HepG2 (cell line): ENCODE results near the gene ACSL5. TPM values are rescaled to one million over a fixed set of nuclear protein-coding genes. Genes with fewer than 3 reads are reported as not detected.

Experiments used
- EP300 ChIP-seq, 3 experiments: sonication (generic) in 1 of 3; formaldehyde crosslinking in 1 of 3; IDR thresholded peaks; 2 replicates each; pipeline versions ENCODE4 v1.5.1 to v1.6.1; 2011 to 2020; ENCODE audit warnings: low read depth in 2 of 3, low read length in 2 of 3, borderline replicate concordance in 1 of 3, improper control_type of control experiment in 1 of 3, mild to moderate bottlenecking in 1 of 3, missing genetic modification reagents in 1 of 3, moderate library complexity in 1 of 3
- FOSL1 ChIP-seq: sonication (generic); formaldehyde crosslinking; IDR thresholded peaks from 2 replicates; pipeline ENCODE4 v1.9.0; 2021; ENCODE audit warnings: missing genetic modification reagents, borderline replicate concordance
- FOXO1 ChIP-seq: sonication (generic); formaldehyde crosslinking; IDR thresholded peaks from 2 replicates; pipeline ENCODE4 v1.4.0; 2020; ENCODE audit warnings: missing genetic modification reagents
- HOXA3 ChIP-seq: sonication (generic); formaldehyde crosslinking; IDR thresholded peaks from 2 replicates; pipeline ENCODE4 v1.5.0; 2020; ENCODE audit warnings: missing genetic modification reagents
- NFRKB ChIP-seq: fragments of 450-650 bp; IDR thresholded peaks from 2 replicates; pipeline ENCODE4 v1.6.1; 2017
- PITX1 ChIP-seq: sonication (generic); formaldehyde crosslinking; IDR thresholded peaks from 2 replicates; pipeline ENCODE4 v1.5.1; 2020; ENCODE audit warnings: mild to moderate bottlenecking, missing genetic modification reagents
- SP4 ChIP-seq: sonication (generic); formaldehyde crosslinking; IDR thresholded peaks from 2 replicates; pipeline ENCODE4 v1.8.1; 2023; ENCODE audit warnings: mild to moderate bottlenecking, missing genetic modification reagents
- TEAD3 ChIP-seq: optimal IDR thresholded peaks from 2 replicates; pipeline ENCODE3; 2016; ENCODE audit warnings: borderline replicate concordance
- ZBTB42 ChIP-seq: sonication (generic); formaldehyde crosslinking; IDR thresholded peaks from 2 replicates; pipeline ENCODE4 v1.5.0; 2020; ENCODE audit warnings: mild to moderate bottlenecking, missing genetic modification reagents
- ZNF441 ChIP-seq: sonication (generic); formaldehyde crosslinking; IDR thresholded peaks from 2 replicates; pipeline ENCODE4 v1.7.0; 2021; ENCODE audit warnings: missing genetic modification reagents, borderline replicate concordance
- ZNF510 ChIP-seq: sonication (generic); formaldehyde crosslinking; IDR thresholded peaks from 2 replicates; pipeline ENCODE4 v1.4.0; 2020; ENCODE audit warnings: low read depth, mild to moderate bottlenecking, missing genetic modification reagents
- ZNF678 ChIP-seq: sonication (generic); formaldehyde crosslinking; IDR thresholded peaks from 2 replicates; pipeline ENCODE4 v1.4.0; 2020; ENCODE audit warnings: mild to moderate bottlenecking, missing genetic modification reagents
- ZNF891 ChIP-seq: sonication (generic); formaldehyde crosslinking; IDR thresholded peaks from 2 replicates; pipeline ENCODE4 v1.5.0; 2020; ENCODE audit warnings: mild to moderate bottlenecking, missing genetic modification reagents
- polyA plus RNA-seq, 8 experiments: library from polyadenylated mRNA; depleted of rRNA in 3 of 8; stranded (reverse) in 7 of 8; unstranded in 1 of 8; fragments of >200 nt; fragmentation: Illumina TruSeq in 4 of 8; extraction: Trizol in 4 of 8; gene quantifications; 2 replicates each; pipeline versions ENCODE4 v1.2.1 to v1.2.3, GENCODE V29; 2011 to 2016; ENCODE audit warnings: low read depth in 4 of 8, missing spikeins in 1 of 8, mixed read lengths in 1 of 8; ENCODE audit not compliant: insufficient read depth in 1 of 8
- total RNA-seq, 5 experiments: library from RNA; depleted of rRNA; stranded (reverse); fragments of >200 nt; fragmentation: Illumina TruSeq; extraction: Trizol; gene quantifications; 2 replicates each; pipeline ENCODE4 v1.2.3, GENCODE V29; 2016; ENCODE audit warnings: low read depth in 1 of 5
- TF ChIP-seq, protein P1 (sequence below): sonication (generic); formaldehyde crosslinking; IDR thresholded peaks from 2 replicates; pipeline ENCODE4 v1.4.0; 2020; ENCODE audit warnings: missing genetic modification reagents, borderline replicate concordance
- TF ChIP-seq, protein P2 (sequence below): sonication (generic); formaldehyde crosslinking; IDR thresholded peaks from 2 replicates; pipeline ENCODE4 v1.8.0; 2022; ENCODE audit warnings: missing genetic modification reagents, mild to moderate bottlenecking, borderline replicate concordance
- TF ChIP-seq, protein P3 (sequence below): IDR thresholded peaks from 2 replicates; pipeline ENCODE4 v1.6.1; 2016
- TF ChIP-seq, protein P4 (sequence below): fragments of 450-650 bp; IDR thresholded peaks from 2 replicates; pipeline ENCODE4 v1.6.1; 2016

The ACSL5 gene
- total and polyA plus RNA-seq, 2 of the 13 experiments (the other 11 are each of a cell fraction or from before 2014, with no cell fraction given): 56.4 to 82.5 TPM

DNA sequence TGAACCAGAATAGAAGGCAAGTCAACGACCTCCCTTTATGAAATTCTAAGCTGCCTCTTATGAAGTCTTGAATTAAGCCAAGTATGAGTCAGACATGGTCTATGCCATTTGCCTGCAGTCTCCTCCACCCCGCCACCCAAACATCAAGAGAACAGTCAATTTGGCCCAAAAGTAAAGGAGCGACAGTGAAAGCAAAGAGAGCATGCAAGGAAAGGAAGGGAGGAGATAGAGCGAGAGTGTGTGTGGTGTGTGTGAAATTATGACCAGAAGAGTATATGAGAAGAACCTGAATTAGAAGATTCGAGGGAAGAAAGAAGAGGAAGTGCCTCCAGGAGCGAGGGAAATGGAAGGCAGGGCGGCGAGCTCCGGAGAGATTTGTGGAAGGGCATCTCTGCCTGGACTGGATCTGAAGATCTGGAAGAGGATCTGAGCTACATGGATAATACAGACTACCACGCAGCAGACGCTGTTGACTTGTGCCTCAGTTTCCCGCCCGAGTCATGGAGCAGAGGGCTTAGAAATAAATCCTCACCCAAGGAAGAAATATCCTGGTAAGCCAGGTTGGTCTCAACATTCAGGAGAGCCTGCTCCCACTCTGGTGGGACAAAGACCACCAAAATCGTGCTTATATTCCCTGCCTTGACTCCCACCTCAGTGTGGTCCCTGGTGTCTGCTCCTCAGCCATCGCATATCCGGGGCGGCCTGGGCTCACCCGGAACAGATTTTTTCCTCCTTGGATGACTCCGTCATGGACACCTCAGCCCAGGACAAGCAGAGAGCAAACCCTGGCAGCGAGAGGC, 72.3 kb downstream of the ACSL5 start (continued):
- TF ChIP-seq, protein P1, sequence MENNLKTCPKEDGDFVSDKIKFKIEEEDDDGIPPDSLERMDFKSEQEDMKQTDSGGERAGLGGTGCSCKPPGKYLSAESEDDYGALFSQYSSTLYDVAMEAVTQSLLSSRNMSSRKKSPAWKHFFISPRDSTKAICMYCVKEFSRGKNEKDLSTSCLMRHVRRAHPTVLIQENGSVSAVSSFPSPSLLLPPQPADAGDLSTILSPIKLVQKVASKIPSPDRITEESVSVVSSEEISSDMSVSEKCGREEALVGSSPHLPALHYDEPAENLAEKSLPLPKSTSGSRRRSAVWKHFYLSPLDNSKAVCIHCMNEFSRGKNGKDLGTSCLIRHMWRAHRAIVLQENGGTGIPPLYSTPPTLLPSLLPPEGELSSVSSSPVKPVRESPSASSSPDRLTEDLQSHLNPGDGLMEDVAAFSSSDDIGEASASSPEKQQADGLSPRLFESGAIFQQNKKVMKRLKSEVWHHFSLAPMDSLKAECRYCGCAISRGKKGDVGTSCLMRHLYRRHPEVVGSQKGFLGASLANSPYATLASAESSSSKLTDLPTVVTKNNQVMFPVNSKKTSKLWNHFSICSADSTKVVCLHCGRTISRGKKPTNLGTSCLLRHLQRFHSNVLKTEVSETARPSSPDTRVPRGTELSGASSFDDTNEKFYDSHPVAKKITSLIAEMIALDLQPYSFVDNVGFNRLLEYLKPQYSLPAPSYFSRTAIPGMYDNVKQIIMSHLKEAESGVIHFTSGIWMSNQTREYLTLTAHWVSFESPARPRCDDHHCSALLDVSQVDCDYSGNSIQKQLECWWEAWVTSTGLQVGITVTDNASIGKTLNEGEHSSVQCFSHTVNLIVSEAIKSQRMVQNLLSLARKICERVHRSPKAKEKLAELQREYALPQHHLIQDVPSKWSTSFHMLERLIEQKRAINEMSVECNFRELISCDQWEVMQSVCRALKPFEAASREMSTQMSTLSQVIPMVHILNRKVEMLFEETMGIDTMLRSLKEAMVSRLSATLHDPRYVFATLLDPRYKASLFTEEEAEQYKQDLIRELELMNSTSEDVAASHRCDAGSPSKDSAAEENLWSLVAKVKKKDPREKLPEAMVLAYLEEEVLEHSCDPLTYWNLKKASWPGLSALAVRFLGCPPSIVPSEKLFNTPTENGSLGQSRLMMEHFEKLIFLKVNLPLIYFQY (CRISPR knock-in tag): peak; percentile 25; the same call in 1 of the 2 replicates
- TF ChIP-seq ZNF510 (CRISPR knock-in tag) (peak; percentile 84), ZBTB42 (0 out of 2 replicates have a peak, but pooled peaks have one; percentile 46), ZNF678 (0 out of 2 replicates have a peak, but pooled peaks have one; percentile 63), PITX1 (CRISPR knock-in tag) (0 out of 2 replicates have a peak, but pooled peaks have one; percentile 11), SP4 (peak; percentile 9; the same call in 1 of the 2 replicates), FOSL1 (CRISPR knock-in tag) (no peak), TEAD3 (CRISPR knock-in tag) (peak; percentile 34), HOXA3 (CRISPR knock-in tag) (peak; percentile 31; the same call in 1 of the 2 replicates), FOXO1 (CRISPR knock-in tag) (peak; percentile 36; the same call in 1 of the 2 replicates), ZNF441 (CRISPR knock-in tag) (0 out of 2 replicates have a peak, but pooled peaks have one; percentile 66), NFRKB (no peak), ZNF891 (CRISPR knock-in tag) (peak; percentile 70; the same call in 1 of the 2 replicates), EP300 (IDR thresholded peaks at IDR 0.05; ENCODE audit: low read depth in 2 of 2, low read length in 2 of 2) (no peak), EP300 (CRISPR knock-in tag; IDR thresholded peaks at IDR 0.05; ENCODE audit: borderline replicate concordance) (0 out of 2 replicates have a peak, but pooled peaks have one; percentile 8)
- TF ChIP-seq, protein P2, sequence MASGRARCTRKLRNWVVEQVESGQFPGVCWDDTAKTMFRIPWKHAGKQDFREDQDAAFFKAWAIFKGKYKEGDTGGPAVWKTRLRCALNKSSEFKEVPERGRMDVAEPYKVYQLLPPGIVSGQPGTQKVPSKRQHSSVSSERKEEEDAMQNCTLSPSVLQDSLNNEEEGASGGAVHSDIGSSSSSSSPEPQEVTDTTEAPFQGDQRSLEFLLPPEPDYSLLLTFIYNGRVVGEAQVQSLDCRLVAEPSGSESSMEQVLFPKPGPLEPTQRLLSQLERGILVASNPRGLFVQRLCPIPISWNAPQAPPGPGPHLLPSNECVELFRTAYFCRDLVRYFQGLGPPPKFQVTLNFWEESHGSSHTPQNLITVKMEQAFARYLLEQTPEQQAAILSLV (CRISPR knock-in tag): 0 out of 2 replicates have a peak, but pooled peaks have one; percentile 52
- TF ChIP-seq, protein P3, sequence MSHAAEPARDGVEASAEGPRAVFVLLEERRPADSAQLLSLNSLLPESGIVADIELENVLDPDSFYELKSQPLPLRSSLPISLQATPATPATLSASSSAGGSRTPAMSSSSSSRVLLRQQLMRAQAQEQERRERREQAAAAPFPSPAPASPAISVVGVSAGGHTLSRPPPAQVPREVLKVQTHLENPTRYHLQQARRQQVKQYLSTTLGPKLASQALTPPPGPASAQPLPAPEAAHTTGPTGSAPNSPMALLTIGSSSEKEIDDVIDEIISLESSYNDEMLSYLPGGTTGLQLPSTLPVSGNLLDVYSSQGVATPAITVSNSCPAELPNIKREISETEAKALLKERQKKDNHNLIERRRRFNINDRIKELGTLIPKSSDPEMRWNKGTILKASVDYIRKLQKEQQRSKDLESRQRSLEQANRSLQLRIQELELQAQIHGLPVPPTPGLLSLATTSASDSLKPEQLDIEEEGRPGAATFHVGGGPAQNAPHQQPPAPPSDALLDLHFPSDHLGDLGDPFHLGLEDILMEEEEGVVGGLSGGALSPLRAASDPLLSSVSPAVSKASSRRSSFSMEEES: no peak
- TF ChIP-seq, protein P4, sequence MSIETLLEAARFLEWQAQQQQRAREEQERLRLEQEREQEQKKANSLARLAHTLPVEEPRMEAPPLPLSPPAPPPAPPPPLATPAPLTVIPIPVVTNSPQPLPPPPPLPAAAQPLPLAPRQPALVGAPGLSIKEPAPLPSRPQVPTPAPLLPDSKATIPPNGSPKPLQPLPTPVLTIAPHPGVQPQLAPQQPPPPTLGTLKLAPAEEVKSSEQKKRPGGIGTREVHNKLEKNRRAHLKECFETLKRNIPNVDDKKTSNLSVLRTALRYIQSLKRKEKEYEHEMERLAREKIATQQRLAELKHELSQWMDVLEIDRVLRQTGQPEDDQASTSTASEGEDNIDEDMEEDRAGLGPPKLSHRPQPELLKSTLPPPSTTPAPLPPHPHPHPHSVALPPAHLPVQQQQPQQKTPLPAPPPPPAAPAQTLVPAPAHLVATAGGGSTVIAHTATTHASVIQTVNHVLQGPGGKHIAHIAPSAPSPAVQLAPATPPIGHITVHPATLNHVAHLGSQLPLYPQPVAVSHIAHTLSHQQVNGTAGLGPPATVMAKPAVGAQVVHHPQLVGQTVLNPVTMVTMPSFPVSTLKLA: no peak
